ENCODE measurements around the gene EPC2.
"Not testable (repeated sequence)": the region's sequence is repeated elsewhere in the genome, so short reads cannot be mapped to it uniquely, and the experiment has no call there.

The EPC2 gene

DNA sequence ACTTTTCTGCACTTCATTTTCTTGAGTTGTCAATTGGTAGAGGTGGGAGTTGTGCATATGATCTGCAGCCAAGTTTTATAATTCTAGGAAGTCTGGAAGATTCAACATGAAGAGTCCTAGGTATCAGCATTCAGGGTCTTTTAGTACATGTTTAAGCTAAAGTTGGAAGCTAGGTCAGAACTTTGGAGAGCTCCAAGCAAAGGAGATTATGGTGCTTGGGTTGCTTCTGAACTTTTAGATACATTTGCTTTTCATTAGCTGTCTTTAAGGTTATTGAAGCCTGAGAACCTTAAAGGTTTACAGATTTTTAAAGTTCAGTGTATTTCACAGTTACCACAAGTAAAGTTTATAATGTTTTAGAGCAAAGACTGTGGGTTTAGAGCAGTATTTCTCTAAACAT is 85.5 kb downstream of the EPC2 start:
- DNase-seq = no peak

DNA sequence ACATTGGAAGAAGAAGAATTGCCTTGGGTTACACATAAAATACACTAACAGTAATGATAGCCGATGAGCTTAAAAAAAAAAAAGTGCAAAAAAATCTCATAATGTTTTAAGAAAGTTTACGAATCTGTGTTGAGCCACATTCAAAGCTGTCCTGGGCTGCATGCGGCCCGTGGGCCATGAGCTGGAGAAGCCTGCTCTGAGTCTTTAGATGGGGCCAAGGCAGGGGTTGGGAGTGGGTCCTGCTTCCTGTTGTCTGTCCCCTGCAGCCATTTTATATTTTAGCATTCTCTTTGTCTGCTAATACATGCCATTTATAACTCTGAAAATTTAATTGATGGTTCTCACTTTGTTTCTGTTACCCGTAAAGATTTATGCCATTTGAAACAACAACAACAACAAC is 93.2 kb downstream of the EPC2 start:
- no peak for DNase-seq

DNA sequence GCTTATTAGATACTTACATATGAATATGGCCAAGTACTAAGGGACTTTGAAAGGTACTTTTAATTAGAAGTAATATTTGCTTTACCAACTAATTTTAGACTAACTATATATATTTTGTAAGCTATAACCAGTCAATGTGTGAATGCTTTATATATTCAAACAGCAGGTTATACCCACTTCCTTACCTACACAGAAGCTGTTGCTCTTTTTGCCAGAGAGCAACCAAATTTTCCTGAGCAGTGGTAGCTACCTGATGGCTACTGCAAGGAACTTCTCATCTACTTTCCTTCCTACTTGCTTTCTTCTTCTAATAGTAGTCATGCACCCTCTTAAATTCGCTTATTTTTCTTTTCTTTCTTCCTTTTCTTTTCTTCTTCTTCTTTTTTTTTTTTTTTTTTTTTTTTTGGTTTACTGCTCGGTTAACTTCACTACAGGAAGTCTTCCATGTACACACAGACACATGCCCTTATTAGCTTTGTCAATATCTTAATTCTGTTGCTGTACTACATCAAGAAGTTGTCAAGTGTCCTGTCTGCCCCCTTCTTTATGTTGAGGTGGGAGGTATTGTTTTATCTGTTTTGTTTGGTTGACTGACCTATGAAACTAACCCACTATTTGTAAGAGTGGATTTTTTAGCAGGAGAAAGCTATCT is 95.0 kb downstream of the EPC2 start:
- DNase-seq = no peak

DNA sequence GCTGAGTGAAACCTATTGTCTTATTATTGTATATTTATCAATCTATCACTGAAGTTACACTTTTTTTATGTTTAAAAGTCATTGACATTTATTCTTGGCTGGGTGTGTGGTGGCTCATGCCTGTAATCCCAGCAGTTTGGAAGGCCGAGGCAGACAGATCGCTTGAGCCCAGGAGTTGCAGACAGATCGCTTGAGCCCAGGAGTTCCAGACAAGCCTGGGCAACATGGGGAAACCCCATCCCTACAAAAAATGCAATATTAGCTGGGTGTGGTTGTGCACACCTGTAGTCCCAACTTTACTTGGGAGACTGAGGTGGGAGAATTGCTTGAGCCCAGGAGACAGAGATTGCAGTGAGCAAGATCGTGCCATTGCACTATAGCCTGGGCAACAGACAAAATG is 97.8 kb downstream of the EPC2 start:
- no peak for DNase-seq

DNA sequence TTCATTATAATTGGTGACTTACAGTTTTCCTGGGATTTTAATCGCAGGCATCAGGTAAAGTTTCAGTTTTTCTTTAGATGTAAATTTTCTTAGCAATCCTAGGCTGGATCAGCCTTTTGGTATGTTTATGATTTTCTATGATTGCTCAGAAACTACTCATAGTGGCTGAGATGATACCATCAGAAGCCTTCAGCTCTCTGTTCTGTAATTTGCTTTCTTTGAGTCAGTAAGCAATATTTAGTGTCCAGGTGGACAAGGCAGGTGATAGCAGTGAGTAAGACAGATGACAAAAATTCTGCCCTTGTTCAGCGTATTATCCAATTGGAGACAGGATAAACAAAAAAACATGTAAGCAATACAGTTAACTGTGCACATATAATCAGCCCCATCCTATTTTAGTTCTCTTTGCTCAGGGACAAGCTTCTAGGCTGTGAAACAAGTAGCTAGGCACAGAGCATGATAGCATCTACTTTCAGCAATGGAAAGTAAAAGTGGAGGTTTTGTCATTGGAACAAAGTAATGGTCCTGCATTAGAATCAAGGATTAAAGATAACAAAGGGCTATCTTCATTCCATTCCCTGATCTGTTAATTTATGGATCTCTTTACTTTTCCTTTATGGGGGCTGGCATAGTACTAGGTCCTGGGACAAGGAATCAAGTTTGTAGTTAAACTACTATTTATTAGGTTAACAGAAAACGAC is 100.8 kb downstream of the EPC2 start:
- no peak for DNase-seq

DNA sequence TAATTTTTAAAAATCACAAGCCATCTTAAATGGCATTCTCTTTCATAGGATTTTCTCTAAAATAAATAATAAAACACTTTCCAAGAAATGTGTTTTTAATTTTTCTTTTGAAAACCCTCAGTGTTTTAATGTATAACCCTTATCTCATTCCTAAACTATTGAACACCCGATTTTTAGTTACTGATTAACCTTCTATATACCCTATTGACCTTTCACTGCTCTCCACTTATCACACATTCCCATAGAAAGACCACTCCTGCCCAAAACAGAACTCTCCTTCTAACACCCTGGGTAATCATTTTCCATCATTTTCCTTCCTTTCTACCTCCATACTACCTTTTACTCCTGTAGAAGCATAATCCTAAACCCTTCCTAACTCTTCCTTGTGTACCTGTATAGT is 102.4 kb downstream of the EPC2 start:
- DNase-seq = no peak

DNA sequence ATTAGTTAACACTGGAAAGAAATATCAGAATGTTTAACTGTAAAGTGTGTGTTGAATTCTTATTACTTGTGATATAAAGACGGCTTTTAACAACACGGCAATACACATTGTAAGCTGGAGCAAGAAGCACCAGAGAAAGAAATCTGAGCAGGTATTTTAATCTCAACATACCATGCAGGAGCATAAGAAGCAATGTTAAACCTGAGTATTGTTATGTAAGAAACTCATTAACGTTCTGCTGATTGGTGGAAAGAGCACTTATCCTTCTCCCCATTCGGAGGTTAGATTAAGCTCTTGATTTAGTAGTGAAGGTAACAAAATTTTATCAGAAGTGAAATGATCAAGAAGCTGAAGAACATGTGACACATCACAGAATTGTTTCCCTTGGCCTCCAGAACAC is 107.4 kb downstream of the EPC2 start:
- no peak for DNase-seq

DNA sequence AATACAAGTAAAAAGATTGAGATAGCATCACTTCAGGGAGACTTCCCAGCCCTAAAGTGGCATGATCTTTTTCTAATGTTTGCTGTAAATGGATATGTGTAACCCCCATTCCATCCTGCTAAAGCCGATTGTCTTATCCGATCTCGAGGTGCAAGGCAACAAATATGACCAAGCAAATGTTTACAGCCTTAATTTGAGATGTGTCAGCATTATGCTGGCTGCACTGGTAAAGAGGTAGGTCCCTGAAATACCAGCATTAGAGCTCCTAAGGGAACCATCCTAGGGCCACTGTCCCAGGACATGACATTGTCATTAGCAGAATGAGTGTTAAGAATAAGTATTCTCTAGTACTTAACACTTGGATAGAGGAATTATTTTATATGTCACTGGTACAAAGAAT is 108.4 kb downstream of the EPC2 start:
- no peak for DNase-seq

DNA sequence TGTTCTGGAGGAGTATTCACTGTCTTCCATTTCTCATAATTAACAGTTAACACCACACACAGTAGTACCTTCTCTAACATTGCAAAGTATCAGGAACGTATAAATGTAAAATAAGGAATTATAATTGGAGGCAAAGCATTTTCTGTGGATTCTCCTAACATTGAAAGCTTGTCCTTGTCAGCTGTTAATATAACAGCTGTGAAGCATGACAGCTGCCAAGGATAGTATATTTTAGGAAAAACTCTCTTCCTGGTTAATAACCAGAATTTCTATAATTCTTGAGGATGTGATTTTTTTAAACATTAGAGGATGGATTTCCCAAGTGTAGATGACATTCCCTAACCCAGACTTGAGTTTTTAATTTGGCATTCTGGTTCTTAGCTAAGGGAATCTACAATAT is 110.3 kb downstream of the EPC2 start:
- DNase-seq = no peak

DNA sequence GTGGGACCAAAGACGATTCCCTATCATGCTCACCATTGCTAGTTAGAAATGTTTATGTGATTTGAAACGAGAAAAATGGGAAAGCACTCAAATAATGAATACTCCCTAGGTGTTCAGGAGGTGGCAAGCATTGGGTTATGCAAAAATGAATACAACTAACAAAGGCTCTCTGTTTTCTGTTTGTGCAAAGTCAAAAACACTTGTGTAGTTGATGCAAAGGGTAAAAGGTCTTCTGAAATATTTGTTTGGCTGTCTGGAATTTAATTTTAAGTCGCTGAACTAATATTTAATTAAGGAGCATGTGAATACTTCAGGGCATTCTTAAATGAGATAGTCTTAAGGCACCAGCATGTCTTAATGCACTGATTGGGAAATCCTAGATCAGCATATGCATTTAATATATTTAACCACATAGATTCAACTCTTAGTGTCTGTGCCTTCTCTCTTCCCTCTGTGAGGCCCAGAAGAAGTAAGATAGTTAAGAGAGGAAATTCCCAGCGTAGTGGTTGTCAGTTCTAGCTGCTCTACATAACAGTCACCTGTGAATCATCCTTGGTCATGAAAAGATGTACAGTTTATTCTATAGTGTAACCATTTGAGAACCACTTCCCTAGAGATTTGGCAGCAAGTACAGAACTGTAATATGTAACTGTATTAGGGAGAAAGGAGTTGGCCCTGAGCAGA is 111.9 kb downstream of the EPC2 start:
- no peak for DNase-seq

DNA sequence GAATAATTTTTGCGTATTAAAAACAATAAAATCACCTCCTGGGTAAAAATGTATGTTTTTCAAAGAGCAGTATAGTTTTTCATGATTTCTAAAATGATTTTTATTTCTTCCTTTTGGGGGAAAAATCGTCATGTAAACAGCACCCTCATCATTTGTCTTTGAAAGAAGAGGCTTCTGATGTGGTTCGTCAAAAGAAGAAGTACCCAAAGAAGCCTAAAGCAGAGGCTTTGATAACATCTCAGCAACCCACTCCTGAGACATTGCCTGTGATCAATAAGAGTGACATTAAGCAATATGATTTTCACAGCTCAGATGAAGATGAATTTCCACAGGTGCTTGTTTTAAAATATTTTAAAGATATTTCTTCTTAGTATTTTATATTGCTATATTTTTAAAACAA is 120.3 kb downstream of the EPC2 start:
- no peak for DNase-seq

DNA sequence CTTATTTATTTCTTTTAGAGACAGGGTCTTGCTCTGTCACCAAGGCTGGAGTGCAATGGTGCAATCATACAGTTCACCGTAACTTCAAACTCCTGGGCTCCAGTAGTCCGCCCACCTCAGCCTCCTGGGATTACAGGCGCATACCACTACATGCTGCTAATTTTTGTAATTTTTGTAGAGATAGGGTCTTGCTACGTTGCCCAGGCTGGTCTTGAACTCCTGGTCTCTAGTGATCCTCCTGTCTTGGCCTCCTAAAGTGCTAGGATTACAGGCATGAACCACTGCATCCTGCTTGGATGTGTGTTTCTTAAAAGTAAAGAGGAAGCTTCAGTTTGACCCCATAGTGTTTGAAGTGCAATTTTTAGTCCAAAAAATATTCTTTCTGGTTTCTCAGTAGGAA is 125.5 kb downstream of the EPC2 start:
- DNase-seq = no peak

DNA sequence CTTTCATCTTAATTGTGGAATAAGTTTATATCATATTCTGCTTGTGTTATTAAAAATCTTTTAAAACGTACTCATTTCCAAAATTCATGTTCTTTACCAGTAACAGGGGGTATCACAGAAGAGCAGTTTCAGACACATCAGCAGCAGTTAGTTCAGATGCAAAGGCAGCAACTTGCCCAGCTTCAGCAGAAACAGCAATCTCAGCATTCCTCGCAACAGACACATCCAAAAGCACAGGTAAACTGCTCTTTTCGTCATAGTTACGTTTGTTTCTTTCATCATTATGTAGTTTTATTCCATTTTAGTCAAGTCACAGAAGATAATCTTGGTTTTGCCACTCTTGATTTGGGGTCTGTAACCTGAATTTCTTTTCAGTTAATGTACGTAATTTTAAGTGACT is 137.0 kb downstream of the EPC2 start:
- no peak for DNase-seq

DNA sequence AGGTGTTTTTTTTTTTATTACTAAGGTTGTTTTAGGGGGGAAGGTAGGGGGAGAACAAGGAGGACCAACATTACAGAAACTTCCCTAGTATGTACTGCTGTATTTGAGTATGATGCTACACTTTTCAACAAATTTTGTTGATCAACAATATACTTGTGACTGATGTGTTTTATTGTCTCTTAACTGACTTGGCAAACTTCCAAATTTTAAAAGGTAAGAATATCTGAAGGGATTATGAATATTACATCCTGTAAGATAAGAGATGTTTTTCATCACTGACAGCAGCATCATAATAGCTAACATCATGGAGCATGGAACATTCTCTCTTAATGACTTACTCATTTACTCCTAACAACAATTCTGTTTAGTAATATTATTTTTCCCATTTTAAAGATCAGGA is 144.5 kb downstream of the EPC2 start:
- no peak for DNase-seq

DNA sequence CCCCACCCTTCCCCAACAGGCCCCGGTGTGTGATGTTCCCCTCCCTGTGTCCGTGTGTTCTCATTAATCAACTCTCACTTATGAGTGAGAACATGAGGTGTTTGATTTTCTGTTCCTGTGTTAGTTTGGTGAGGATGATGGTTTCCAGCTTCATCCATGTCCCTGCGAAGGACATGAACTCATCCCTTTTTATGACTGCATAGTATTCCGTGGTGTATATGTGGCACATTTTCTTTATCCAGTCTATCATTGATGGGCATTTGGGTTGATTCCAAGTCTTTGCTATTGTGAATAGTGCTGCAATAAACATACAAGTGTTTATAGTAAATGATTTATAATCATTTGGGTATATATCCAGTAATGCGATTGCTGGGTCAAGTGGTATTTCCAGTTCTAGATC is 145.6 kb downstream of the EPC2 start:
- not testable (repeated sequence) for DNase-seq

DNA sequence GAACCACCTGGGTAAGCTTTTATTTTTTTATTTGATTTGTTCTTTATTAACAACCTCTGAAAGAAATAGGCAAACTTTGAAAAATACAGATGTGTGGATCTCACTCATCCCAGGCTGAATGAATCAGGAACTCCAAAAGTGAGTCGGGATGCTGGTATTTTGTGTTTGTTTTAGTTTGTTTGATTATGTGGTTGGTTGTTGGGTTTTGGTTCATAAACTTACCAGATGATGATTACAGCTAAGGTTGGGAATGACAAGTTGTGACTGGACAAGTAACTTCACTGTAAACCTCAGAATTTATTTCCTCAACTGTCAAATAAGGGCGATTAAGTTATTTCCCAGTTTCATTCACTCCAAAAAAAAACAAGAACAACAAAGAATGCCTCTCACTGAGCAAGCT is 150.0 kb downstream of the EPC2 start:
- DNase-seq = no peak

DNA sequence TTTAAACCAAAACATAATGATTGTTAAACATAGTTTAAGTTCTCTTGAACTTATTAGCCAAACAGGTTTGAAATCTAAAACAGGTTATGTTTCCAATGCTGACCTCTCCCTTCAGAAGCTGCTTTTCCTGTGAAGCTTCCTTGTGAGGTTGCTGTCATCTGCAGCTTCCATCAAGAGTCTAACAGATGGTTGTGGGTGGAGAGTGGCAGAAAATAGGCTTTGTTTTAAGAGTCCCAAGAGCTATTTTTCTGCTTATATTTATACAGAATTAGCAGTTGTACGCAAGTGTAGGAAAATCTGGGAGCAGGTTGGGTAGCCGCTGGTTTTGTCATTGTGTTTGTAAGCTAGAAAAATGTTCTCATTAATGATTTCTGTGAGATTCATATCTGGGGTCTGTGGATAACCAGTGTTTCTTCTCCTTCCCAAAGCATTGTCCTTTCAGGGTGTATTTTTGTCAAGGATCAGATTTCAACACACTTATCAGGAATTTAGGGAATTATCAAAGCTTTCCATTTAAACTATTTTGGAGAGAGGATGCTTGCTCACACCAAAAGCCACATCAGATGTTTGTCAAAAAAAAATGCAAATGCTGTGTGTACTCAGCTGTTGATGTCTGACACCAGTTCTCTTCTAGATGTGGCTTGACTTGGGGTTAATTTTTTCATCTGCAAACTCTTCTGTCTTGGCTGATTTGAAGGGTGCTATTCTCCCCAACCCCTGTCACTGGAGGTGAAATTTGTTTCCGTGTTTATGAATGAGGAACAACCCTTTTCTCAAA is 152.4 kb downstream of the EPC2 start:
- DNase-seq = no peak

DNA sequence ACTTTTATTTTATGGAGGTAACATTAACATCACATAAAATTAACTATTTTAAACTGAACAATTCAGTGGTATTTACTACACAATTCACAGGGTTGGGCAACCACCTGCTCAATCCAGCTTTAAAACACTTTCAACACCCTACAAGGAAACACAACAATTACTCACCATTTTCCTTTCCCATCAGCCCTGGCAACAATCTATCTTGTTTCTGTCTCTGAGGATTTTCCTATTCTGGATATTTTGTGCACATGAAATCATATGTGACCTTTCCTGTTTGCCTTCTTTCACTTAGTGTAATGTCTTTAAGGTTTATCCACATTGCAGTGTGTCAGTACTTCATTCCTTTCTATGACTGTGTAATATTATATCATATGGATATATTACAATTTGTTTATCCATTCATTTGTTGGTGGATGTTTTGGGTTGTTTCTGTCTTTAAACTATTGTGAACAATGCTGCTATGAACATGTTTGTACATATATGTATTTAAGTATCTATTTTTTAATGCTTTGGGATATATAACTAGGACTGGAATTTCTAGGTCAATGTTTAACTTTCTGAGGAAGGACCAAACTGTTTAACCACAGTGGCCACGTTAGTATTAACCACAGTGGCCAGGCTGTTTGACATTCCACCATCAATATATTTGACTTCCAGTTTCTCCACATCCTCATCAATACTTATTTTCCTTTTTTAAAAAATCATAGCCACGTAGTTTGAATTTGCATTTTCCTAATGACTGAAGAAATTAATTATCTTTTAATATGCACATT is 158.1 kb downstream of the EPC2 start:
- DNase-seq = no peak

DNA sequence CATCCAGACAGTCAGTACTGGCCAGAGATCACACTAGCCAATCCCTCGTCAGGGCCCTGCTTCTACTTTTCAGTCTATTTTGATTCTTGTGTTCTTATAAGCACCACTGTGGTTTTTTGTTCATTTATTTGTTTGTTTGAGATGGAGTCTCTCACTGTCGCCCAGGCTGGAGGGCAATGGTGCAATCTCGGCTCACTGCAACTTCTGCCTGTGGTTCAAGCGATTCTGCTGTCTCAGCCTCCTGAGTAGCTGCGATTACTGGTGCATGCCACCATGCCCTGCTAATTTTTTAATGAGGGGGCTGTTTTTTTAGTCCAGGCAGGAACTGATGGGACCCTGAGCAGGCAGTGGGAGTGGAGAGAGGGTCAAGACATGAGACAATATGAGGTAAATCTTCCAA is 165.5 kb downstream of the EPC2 start:
- DNase-seq = no peak

DNA sequence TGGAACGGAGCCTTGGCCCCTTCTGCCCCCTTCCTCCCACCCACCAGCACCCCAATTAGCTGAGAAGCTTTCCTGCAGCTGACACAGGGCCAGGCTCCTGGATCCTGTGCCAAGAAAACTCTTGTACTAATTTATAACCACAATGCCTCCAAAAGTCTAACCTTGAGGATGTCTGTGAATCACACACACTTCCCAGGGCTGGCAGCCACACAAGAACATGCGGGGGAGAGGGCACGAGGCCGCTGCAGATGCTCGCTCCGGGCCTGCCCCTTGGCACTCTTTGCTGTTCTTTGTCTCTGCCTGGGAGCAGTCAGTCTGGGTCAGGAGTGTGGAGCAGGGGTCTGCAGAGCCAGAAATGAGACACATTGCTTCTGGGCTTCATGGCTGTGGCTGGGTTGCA is 167.8 kb downstream of the EPC2 start:
- DNase-seq = no peak

DNA sequence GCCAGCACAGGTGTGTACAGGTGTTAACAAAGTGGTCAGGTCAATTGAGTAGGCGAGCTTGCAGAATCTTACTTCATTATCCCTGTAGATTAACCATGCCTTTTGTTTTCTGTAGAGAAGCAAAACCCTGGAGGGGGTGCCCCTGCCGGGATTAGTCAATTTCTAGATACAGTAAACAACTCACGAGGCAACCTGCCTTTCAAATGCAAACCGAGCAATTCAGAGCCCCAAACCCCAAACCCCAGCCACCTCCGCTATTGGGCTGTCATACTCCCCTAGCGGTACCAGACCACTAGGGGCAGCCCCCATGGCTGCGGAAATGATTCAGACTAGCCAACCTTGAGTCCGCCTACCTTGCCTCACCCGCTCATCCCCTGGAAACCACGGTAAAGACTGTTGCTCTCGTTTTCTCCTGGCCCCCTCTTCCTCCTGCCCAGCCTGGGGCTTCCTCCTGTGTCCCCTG is 169.1 kb downstream of the EPC2 start:
- DNase-seq = peak; percentile 62

DNA sequence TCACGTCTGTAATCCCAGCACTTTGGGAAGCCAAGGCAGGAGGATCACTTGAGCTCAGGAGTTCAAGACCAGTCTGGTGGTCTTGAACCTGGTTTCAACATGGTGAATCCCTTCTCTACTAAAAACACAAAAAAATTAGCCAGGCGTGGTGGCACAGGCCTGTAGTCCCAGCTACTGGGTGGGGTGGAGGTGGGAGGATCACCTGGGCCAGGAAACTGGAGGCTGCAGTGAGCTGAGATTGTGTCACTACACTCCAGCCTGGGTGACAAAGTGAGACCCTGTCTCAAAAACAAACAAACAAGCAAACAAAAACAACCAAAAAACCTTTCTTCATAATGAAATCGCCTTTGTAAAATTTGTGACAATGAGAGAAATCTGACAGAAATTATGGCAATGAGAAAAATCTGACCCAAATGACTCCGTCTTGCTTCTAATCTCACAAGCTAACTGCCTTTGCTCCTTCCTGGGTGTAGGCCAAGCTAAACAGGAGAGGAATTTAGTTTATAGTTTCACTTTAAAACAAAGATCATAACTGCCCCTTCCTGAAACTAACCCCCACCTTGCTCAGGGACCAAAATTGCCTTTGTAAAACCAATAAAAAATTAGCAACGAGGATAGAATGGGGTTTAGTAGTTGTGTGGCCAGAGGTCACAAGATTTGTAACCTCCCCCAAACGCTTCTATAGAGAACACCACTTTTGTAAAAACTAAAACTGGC is 169.8 kb downstream of the EPC2 start:
- no peak for DNase-seq
